Activated naive CD4-positive, alpha-beta T cell treated with anti-CD3 and anti-CD28 coated beads, Interleukin-2, amount 10 ng/mL, durations not matched to agents 7 days and 5 days (primary cell): ENCODE results near the gene KCNE1.
"Not testable (repeated sequence)": the region's sequence is repeated elsewhere in the genome, so short reads cannot be mapped to it uniquely, and the experiment has no call there.

ENCODE experiments used
- CTCF ChIA-PET: fragments of 350-600 bp; sonication (Branson Sonifier 250); formaldehyde crosslinking; loops from one replicate; lab custom pipeline; 2021; ENCODE audit warnings: antibody characterized with exemption; lab: Charles Lee
- DNase-seq: peaks from one replicate; pipeline ENCODE4 v3.0.0-alpha.2; 2020
- H3K27ac Mint-ChIP-seq: one replicate; pipeline ENCODE4 v1.8.0; 2021; ENCODE audit warnings: mild to moderate bottlenecking, moderate library complexity, mixed read lengths
- H3K27me3 Mint-ChIP-seq: one replicate; pipeline ENCODE4 v1.8.0; 2021; ENCODE audit warnings: mild to moderate bottlenecking, mixed read lengths
- H3K36me3 Mint-ChIP-seq: one replicate; pipeline ENCODE4 v1.8.0; 2021; ENCODE audit warnings: mixed read lengths
- H3K4me1 Mint-ChIP-seq: one replicate; pipeline ENCODE4 v1.8.0; 2021; ENCODE audit warnings: mixed read lengths
- H3K4me3 Mint-ChIP-seq: one replicate; pipeline ENCODE4 v1.8.0; 2021; ENCODE audit warnings: mild to moderate bottlenecking, moderate library complexity, mixed read lengths
- H3K9me3 Mint-ChIP-seq: one replicate; pipeline ENCODE4 v1.8.0; 2021; ENCODE audit warnings: mixed read lengths

KCNE1 gene

GRCh38 chr21:34513129-34513675 is 1.2 kb upstream of the KCNE1 start:
- H3K9me3 Mint-ChIP-seq = no peaks in the 10 kb centered on the region
- peaks cover 2% of the 10 kb centered on the region for H3K36me3 Mint-ChIP-seq
- no peaks in the 10 kb centered on the region for H3K27me3 Mint-ChIP-seq
- DNase-seq = no peak
- H3K4me3 Mint-ChIP-seq = no peak overlapping the region
- H3K4me1 Mint-ChIP-seq = peaks cover 13% of the 10 kb centered on the region
- CTCF ChIA-PET = interaction anchor here (1.0 kb wide), 1 partner anchor 13 kb away, joined by 3 read pairs; no protein-coding TSS in a partner anchor
- no peak overlapping the region for H3K27ac Mint-ChIP-seq

GRCh38 chr21:34511181-34511580 is 829 bp downstream of the KCNE1 start:
- H3K36me3 Mint-ChIP-seq = no peaks in the 10 kb centered on the region
- no peak overlapping the region for H3K4me3 Mint-ChIP-seq
- H3K27ac Mint-ChIP-seq = no peak overlapping the region
- no peaks in the 10 kb centered on the region for H3K4me1 Mint-ChIP-seq
- CTCF ChIA-PET = interaction anchor here (0.8 to 3.8 kb wide), 10 partner anchors 8 to 119 kb away, joined by 3 to 16 read pairs (median 4); no protein-coding TSS in a partner anchor
- DNase-seq = no peak
- H3K9me3 Mint-ChIP-seq = no peaks in the 10 kb centered on the region
- H3K27me3 Mint-ChIP-seq = no peaks in the 10 kb centered on the region

- H3K27me3 Mint-ChIP-seq = no peaks in the 10 kb centered on the region
- CTCF ChIA-PET = interaction anchor here (0.8 to 3.8 kb wide), 11 partner anchors 9 to 120 kb away, joined by 3 to 16 read pairs (median 4); no protein-coding TSS in a partner anchor
- H3K9me3 Mint-ChIP-seq = no peaks in the 10 kb centered on the region
- no peaks in the 10 kb centered on the region for H3K4me1 Mint-ChIP-seq
- no peak overlapping the region for H3K27ac Mint-ChIP-seq
- H3K36me3 Mint-ChIP-seq = no peaks in the 10 kb centered on the region
- H3K4me3 Mint-ChIP-seq = no peak overlapping the region
- DNase-seq = peak; percentile 50
Observed at GRCh38 chr21:34510148-34511142, 1.6 kb downstream of the KCNE1 start.

DNA sequence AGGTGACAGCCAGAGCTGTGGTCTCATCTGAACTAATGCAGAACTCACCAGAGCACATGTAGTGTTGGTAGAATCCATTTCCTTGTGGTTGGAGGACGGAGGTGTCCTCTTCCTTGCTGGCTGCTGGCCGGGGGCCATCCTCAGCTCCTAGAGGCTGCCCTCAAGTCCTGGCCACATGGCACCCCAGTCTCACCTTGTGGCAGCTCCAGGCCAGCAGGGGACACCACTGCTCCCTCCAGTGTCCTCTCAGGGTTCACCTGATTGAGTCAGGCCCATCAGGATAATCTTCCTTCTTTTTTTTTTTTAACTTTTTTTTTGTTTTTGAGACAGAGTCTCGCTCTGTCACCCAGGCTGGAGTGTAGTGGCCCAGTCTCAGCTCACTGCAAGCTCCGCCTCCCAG is 2.9 kb downstream of the KCNE1 start:
- Mint-ChIP-seq H3K36me3 (no peaks in the 10 kb centered on the region), H3K27ac (no peak overlapping the region), H3K4me3 (no peak overlapping the region), H3K27me3 (peaks cover under 1% of the 10 kb centered on the region), H3K4me1 (no peaks in the 10 kb centered on the region), H3K9me3 (no peaks in the 10 kb centered on the region)
- DNase-seq = no peak
- CTCF ChIA-PET = interaction anchor here (0.6 to 3.8 kb wide), 6 partner anchors 10 to 122 kb away, joined by 3 to 12 read pairs (median 6); no protein-coding TSS in a partner anchor

GRCh38 chr21:34504595-34504994 is 7.4 kb downstream of the KCNE1 start:
- no peak for DNase-seq
- H3K9me3 Mint-ChIP-seq = no peaks in the 10 kb centered on the region
- no peaks in the 10 kb centered on the region for H3K36me3 Mint-ChIP-seq
- H3K27ac Mint-ChIP-seq = no peak overlapping the region
- H3K4me1 Mint-ChIP-seq = no peaks in the 10 kb centered on the region
- H3K4me3 Mint-ChIP-seq = no peak overlapping the region
- peaks cover 5% of the 10 kb centered on the region for H3K27me3 Mint-ChIP-seq
- CTCF ChIA-PET = no interaction called here

- no peak for DNase-seq
- CTCF ChIA-PET = no interaction called here
- H3K4me1 Mint-ChIP-seq = no peaks in the 10 kb centered on the region
- peaks cover 15% of the 10 kb centered on the region for H3K27me3 Mint-ChIP-seq
- no peak overlapping the region for H3K4me3 Mint-ChIP-seq
- no peaks in the 10 kb centered on the region for H3K36me3 Mint-ChIP-seq
- peaks cover 7% of the 10 kb centered on the region for H3K9me3 Mint-ChIP-seq
- no peak overlapping the region for H3K27ac Mint-ChIP-seq
Observed at GRCh38 chr21:34502480-34503106, 9.4 kb downstream of the KCNE1 start.

GRCh38 chr21:34501716-34502115 is 10.3 kb downstream of the KCNE1 start:
- Mint-ChIP-seq H3K36me3 (no peaks in the 10 kb centered on the region), H3K27ac (no peak overlapping the region), H3K4me3 (no peak overlapping the region), H3K27me3 (peaks cover 15% of the 10 kb centered on the region), H3K4me1 (no peaks in the 10 kb centered on the region), H3K9me3 (peaks cover 14% of the 10 kb centered on the region)
- CTCF ChIA-PET = no interaction called here
- DNase-seq = no peak

- H3K36me3 Mint-ChIP-seq = no peaks in the 10 kb centered on the region
Observed at GRCh38 chr21:34500191-34500590, 11.8 kb downstream of the KCNE1 start.

GRCh38 chr21:34499116-34499515 is 12.9 kb downstream of the KCNE1 start:
- DNase-seq = no peak
- H3K4me1 Mint-ChIP-seq = no peaks in the 10 kb centered on the region
- CTCF ChIA-PET = interaction anchor here (2.1 kb wide), 1 partner anchor 9 kb away, joined by 8 read pairs; no protein-coding TSS in a partner anchor
- H3K4me3 Mint-ChIP-seq = no peak overlapping the region
- H3K9me3 Mint-ChIP-seq = peaks cover 14% of the 10 kb centered on the region
- H3K36me3 Mint-ChIP-seq = no peaks in the 10 kb centered on the region
- peaks cover 15% of the 10 kb centered on the region for H3K27me3 Mint-ChIP-seq
- no peak overlapping the region for H3K27ac Mint-ChIP-seq

More at GRCh38 chr21:34500191-34500590, 11.8 kb downstream of the KCNE1 start:
- CTCF ChIA-PET = no interaction called here
- Mint-ChIP-seq H3K27me3 (peaks cover 15% of the 10 kb centered on the region), H3K27ac (no peak overlapping the region), H3K4me3 (no peak overlapping the region), H3K9me3 (peaks cover 14% of the 10 kb centered on the region), H3K4me1 (no peaks in the 10 kb centered on the region)
- DNase-seq = no peak

DNA sequence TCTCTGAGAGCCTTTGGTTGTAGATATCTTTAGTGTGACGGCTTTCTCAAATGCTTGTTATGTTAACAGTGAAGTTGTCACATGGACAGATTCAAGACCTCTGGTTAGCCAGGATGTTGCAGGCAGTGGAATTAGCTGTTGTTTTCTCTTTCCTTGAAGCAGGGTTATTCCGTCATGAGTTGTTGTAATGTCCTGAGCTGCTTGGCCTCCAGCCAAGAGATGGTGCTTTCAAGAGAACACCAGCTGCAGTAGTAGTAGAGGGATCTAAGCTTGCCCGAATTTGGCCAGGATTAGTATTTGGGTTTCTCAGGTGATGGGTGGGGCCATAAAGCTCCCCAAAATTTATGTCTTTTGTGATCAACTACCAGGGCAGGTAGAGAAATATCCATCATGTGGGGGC is 13.4 kb downstream of the KCNE1 start:
- Mint-ChIP-seq H3K27ac (no peak overlapping the region), H3K4me3 (no peak overlapping the region), H3K9me3 (peaks cover 14% of the 10 kb centered on the region), H3K36me3 (no peaks in the 10 kb centered on the region), H3K4me1 (no peaks in the 10 kb centered on the region), H3K27me3 (peaks cover 11% of the 10 kb centered on the region)
- no peak for DNase-seq
- CTCF ChIA-PET = interaction anchor here (2.1 kb wide), 1 partner anchor 10 kb away, joined by 8 read pairs; no protein-coding TSS in a partner anchor

DNA sequence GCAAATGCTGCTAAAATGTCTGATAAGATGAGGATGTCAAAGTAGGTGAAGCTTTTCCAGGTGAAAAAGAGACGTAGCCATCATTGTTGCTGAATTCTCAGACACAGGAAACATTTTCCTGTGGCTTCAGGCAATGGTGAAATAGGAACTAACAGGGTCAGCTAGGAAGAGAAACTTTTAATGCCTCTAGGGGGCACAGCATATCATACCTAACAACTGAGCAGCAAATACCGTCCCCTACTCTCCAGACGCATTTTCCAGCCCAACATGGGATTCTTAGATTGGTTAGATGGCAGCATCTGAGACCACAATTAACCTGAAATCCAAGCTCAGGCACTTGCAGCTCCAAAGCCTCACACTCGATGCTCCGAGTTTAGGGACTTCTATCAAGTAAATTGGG is 28.2 kb downstream of the KCNE1 start:
- H3K4me1 Mint-ChIP-seq, H3K4me3 Mint-ChIP-seq, H3K36me3 Mint-ChIP-seq, H3K27ac Mint-ChIP-seq, H3K27me3 Mint-ChIP-seq, DNase-seq, CTCF ChIA-PET, H3K9me3 Mint-ChIP-seq: not testable (repeated sequence)

GRCh38 chr21:34483435-34483834 is 28.6 kb downstream of the KCNE1 start:
- H3K4me3 Mint-ChIP-seq, H3K27ac Mint-ChIP-seq, CTCF ChIA-PET, H3K9me3 Mint-ChIP-seq, H3K36me3 Mint-ChIP-seq, DNase-seq, H3K4me1 Mint-ChIP-seq, H3K27me3 Mint-ChIP-seq: not testable (repeated sequence)

DNA sequence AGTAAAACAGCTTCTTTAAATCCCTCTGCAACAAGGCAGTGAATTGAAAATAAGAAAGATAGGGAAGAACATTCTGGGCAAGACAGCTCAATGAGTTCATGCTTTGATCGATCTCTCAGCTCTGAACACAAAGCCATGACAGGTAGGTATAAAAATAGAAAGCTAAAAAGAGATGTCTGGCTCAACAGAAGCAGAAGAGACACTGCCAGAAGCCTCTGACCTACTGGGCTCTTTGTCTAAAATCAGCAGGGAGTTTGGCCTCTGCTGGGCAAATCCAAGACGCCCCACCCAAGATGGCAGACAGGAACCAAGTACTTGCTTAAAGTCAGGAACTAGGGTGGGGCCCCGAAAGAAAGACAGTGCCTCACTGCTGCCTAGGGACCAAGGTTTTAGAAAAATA is 44.7 kb downstream of the KCNE1 start:
- CTCF ChIA-PET, H3K4me1 Mint-ChIP-seq, H3K36me3 Mint-ChIP-seq, H3K27ac Mint-ChIP-seq, DNase-seq, H3K4me3 Mint-ChIP-seq, H3K27me3 Mint-ChIP-seq, H3K9me3 Mint-ChIP-seq: not testable (repeated sequence)

DNA sequence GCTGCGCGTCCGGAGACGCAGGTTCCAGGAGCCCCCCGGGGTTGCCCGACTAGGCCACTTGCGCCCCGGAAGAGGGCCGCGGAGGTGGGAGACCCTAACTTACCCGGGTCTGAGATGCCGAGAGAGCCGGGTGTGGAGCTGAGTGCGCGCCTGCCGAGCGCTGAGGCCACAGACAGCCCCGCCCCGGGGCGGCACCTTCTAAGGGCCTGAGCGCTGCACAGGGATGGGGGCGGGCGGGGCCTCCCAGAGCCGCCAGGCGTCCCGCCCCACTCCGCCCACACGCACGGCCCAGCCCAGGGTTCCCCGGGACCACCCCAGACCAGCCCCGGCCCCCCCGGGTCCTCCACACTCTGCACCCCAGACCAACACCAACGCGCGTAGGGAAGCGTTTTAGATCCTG is 52.6 kb downstream of the KCNE1 start:
- DNase-seq, H3K4me1 Mint-ChIP-seq, H3K9me3 Mint-ChIP-seq, H3K27me3 Mint-ChIP-seq, CTCF ChIA-PET, H3K27ac Mint-ChIP-seq, H3K36me3 Mint-ChIP-seq, H3K4me3 Mint-ChIP-seq: not testable (repeated sequence)
